Breast epithelium (tissue), 4 donors: ENCODE measurements around the gene TMEM266. TPM values are rescaled to one million over a fixed set of nuclear protein-coding genes. Genes with fewer than 3 reads are reported as not detected.

Experiments
- DNase-seq, 2 donors: peaks; one replicate each; pipeline ENCODE4 v3.0.0-alpha.2; 2019; ENCODE audit warnings: low spot score in 2 of 2
- H3K27ac ChIP-seq, 2 donors: fragments of 200-600 bp; sonication (generic) in 1 of 2; one replicate each; pipeline ENCODE4 v1.5.1; 2016 to 2019; ENCODE audit warnings: mild to moderate bottlenecking in 1 of 2
- H3K27me3 ChIP-seq, 2 donors: fragments of 200-600 bp; sonication (generic) in 1 of 2; one replicate each; pipeline versions ENCODE4 v1.5.1 to v1.6.0; 2017 to 2019; ENCODE audit warnings: control low read depth in 1 of 2, mild to moderate bottlenecking in 1 of 2
- H3K36me3 ChIP-seq: fragments of 200-600 bp; one replicate; pipeline ENCODE4 v1.5.1; 2019
- H3K4me1 ChIP-seq, 2 donors: fragments of 200-600 bp; sonication (generic); one replicate each; pipeline ENCODE4 v1.5.1; 2016 to 2019; ENCODE audit warnings: control low read depth in 1 of 2
- H3K4me3 ChIP-seq, 3 donors: fragments of 200-600 bp; sonication (generic); 1 replicate in 2 of 3; 2 replicates in 1 of 3; pipeline ENCODE4 v1.5.1; 2016 to 2019; ENCODE audit warnings: mild to moderate bottlenecking in 3 of 3, moderate library complexity in 2 of 3
- H3K9me3 ChIP-seq, 2 donors: fragments of 200-600 bp; sonication (generic) in 1 of 2; one replicate each; pipeline ENCODE4 v1.5.1; 2016 to 2019; ENCODE audit warnings: control low read depth in 1 of 2
- POLR2A ChIP-seq: fragments of 450-650 bp; IDR thresholded peaks from one replicate; pipeline ENCODE4 v1.6.1; 2016; ENCODE audit warnings: antibody characterized with exemption, mild to moderate bottlenecking, moderate library complexity
- POLR2AphosphoS5 ChIP-seq, 3 donors: sonication (generic); formaldehyde crosslinking; IDR thresholded peaks; one replicate each; pipeline ENCODE4 v1.6.1; 2017; ENCODE audit warnings: antibody characterized with exemption in 3 of 3
- intact Hi-C: fragments of 100-400 bp; cut with DNase I; formaldehyde crosslinking; loops from one replicate; pipeline ENCODE4 v1.15.1; 2023; ENCODE audit warnings: low total_unique reads
- total RNA-seq, 3 donors: library from RNA; depleted of rRNA; stranded (reverse); fragments of >200 nt; gene quantifications; one replicate each; pipeline ENCODE4 v1.1.0, GENCODE V29; 2016
- TF ChIP-seq, protein P1 (sequence below), 3 donors: fragments of 450-650 bp; IDR thresholded peaks; one replicate each; pipeline ENCODE4 v1.5.1; 2016 to 2017; ENCODE audit warnings: antibody characterized with exemption in 3 of 3, mild to moderate bottlenecking in 3 of 3, moderate library complexity in 3 of 3

The TMEM266 gene
- total RNA-seq, 3 donors from 2014 or later, result 0.29 to 0.32 TPM; not detected in 1

- DNase-seq, result no peak
- TF ChIP-seq, protein P1, sequence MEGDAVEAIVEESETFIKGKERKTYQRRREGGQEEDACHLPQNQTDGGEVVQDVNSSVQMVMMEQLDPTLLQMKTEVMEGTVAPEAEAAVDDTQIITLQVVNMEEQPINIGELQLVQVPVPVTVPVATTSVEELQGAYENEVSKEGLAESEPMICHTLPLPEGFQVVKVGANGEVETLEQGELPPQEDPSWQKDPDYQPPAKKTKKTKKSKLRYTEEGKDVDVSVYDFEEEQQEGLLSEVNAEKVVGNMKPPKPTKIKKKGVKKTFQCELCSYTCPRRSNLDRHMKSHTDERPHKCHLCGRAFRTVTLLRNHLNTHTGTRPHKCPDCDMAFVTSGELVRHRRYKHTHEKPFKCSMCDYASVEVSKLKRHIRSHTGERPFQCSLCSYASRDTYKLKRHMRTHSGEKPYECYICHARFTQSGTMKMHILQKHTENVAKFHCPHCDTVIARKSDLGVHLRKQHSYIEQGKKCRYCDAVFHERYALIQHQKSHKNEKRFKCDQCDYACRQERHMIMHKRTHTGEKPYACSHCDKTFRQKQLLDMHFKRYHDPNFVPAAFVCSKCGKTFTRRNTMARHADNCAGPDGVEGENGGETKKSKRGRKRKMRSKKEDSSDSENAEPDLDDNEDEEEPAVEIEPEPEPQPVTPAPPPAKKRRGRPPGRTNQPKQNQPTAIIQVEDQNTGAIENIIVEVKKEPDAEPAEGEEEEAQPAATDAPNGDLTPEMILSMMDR (IDR thresholded peaks at IDR 0.05), result no peak
- TF ChIP-seq POLR2A, result no peak
- TF ChIP-seq POLR2AphosphoS5 (IDR thresholded peaks at IDR 0.05), result no peak
Measured at GRCh38 chr15:76153241-76154197, 93.7 kb downstream of the TMEM266 start.

DNA sequence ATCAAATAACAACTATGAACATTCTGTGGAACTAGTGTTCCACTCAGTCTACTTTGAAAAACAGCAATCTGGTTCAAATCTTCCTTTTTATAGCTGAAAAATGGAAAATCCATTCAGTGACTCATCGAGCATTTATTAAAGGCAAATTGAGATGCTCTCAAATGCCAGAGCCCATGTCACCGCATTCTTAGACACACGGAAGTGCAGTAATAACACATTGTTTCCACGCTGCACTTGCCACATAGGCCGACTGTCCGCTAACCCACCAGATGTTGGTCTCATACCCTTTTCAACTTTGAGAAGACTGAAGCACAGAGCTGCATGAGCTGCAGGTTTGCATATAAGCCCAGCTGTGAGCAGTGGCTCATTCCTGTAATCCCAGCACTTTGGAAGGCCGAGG lies 95.9 kb downstream of the TMEM266 start:
- H3K27ac ChIP-seq, result no peak overlapping the region
- no peaks in the 10 kb centered on the region for H3K9me3 ChIP-seq
- intact Hi-C loops, result no loop called here
- TF ChIP-seq, protein P1 (IDR thresholded peaks at IDR 0.05), result no peak
- TF ChIP-seq POLR2A (no peak), POLR2AphosphoS5 (IDR thresholded peaks at IDR 0.05) (no peak)
- no peaks in the 10 kb centered on the region for H3K4me1 ChIP-seq
- DNase-seq, result no peak
- H3K27me3 ChIP-seq, result no peaks in the 10 kb centered on the region
- H3K4me3 ChIP-seq, result no peak overlapping the region
- no peaks in the 10 kb centered on the region for H3K36me3 ChIP-seq

More at GRCh38 chr15:76153241-76154197, 93.7 kb downstream of the TMEM266 start:
- Histone ChIP-seq H3K27me3 (no peaks in the 10 kb centered on the region), H3K4me1 (peaks cover 0 to 5% of the 10 kb centered on the region in 2 donors), H3K27ac (no peak overlapping the region), H3K9me3 (no peaks in the 10 kb centered on the region), H3K4me3 (no peak overlapping the region), H3K36me3 (no peaks in the 10 kb centered on the region)
- intact Hi-C loops, result no loop called here

GRCh38 chr15:76158226-76158625 lies 98.4 kb downstream of the TMEM266 start:
- Histone ChIP-seq H3K9me3 (no peaks in the 10 kb centered on the region), H3K27me3 (no peaks in the 10 kb centered on the region), H3K27ac (no peak overlapping the region), H3K4me1 (peaks cover 0 to 4% of the 10 kb centered on the region in 2 donors), H3K36me3 (no peaks in the 10 kb centered on the region), H3K4me3 (no peak overlapping the region)
- DNase-seq, result no peak
- no peak for TF ChIP-seq POLR2A
- TF ChIP-seq POLR2AphosphoS5 (IDR thresholded peaks at IDR 0.05), result no peak
- TF ChIP-seq, protein P1 (IDR thresholded peaks at IDR 0.05), result no peak
- intact Hi-C loops, result no loop called here

- TF ChIP-seq POLR2AphosphoS5 (IDR thresholded peaks at IDR 0.05), result no peak
- TF ChIP-seq, protein P1 (IDR thresholded peaks at IDR 0.05), result no peak
- TF ChIP-seq POLR2A, result no peak
- no peaks in the 10 kb centered on the region for H3K9me3 ChIP-seq
- H3K4me1 ChIP-seq, result peaks cover 0 to 4% of the 10 kb centered on the region in 2 donors
- H3K27me3 ChIP-seq, result no peaks in the 10 kb centered on the region
- no peak for DNase-seq
- H3K4me3 ChIP-seq, result no peak overlapping the region
- H3K27ac ChIP-seq, result no peak overlapping the region
- H3K36me3 ChIP-seq, result no peaks in the 10 kb centered on the region
- intact Hi-C loops, result no loop called here
Measured at GRCh38 chr15:76158815-76159214, 99.0 kb downstream of the TMEM266 start.

DNA sequence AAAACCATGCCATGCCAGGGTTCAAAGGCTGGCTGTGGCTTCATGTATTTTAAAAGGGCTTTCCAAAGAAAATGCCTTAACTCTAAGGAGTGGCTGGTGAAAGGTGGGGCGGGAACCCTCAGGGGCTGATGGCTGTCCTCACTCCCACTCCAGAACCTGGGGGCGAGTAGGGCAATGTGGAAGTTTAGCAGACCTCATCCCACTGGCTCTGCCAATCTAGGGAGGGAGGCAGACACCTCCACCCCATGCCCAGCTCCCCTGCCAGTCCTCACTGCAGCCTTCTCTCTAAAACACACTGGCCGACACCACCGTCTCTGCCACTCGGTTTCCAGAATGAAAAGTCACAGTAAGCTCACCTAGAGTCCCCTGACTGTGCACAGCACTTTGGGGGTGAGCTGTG lies 99.5 kb downstream of the TMEM266 start:
- H3K36me3 ChIP-seq, result no peaks in the 10 kb centered on the region
- no peak overlapping the region for H3K4me3 ChIP-seq
- H3K9me3 ChIP-seq, result no peaks in the 10 kb centered on the region
- TF ChIP-seq, protein P1 (IDR thresholded peaks at IDR 0.05), result no peak
- TF ChIP-seq POLR2AphosphoS5 (IDR thresholded peaks at IDR 0.05) (no peak), POLR2A (no peak)
- intact Hi-C loops, result no loop called here
- no peaks in the 10 kb centered on the region for H3K27me3 ChIP-seq
- DNase-seq, result no peak
- peaks cover 0 to 4% of the 10 kb centered on the region in 2 donors for H3K4me1 ChIP-seq
- H3K27ac ChIP-seq, result no peak overlapping the region
